Mesendoderm (in vitro differentiated cells): ENCODE results near the gene RNASE8.

Experiments used
- DNase-seq: peaks from one replicate; pipeline ENCODE4 v3.0.0; 2013
- H2AK5ac ChIP-seq: 2 replicates; pipeline ENCODE4 v1.6.1; 2013; ENCODE audit warnings: low read length, inconsistent platforms
- H2BK120ac ChIP-seq: 2 replicates; pipeline ENCODE4 v1.6.1; 2013; ENCODE audit warnings: low read depth, mild to moderate bottlenecking, low read length, moderate library complexity, mixed read lengths
- H2BK15ac ChIP-seq: replicated peaks from 2 replicates; pipeline ENCODE4 v1.6.1; 2013; ENCODE audit warnings: low read depth, mild to moderate bottlenecking, moderate library complexity
- H2BK5ac ChIP-seq: 2 replicates; pipeline ENCODE4 v1.6.1; 2013; ENCODE audit warnings: low read length, inconsistent platforms
- H3K18ac ChIP-seq: 2 replicates; pipeline ENCODE4 v1.6.1; 2013; ENCODE audit warnings: mild to moderate bottlenecking, low read length, mixed read lengths
- H3K23ac ChIP-seq: one replicate; pipeline ENCODE4 v1.6.1; 2013; ENCODE audit warnings: low read length
- H3K27ac ChIP-seq: 2 replicates; pipeline ENCODE4 v1.5.1; 2013; ENCODE audit warnings: low read depth, mild to moderate bottlenecking, inconsistent platforms, low read length, moderate library complexity
- H3K27me3 ChIP-seq: 2 replicates; pipeline ENCODE4 v1.6.1; 2013; ENCODE audit warnings: low read length, control low read depth, mild to moderate bottlenecking, inconsistent platforms; ENCODE audit not compliant: insufficient read depth, poor library complexity
- H3K36me3 ChIP-seq: 2 replicates; pipeline ENCODE4 v1.6.1; 2013; ENCODE audit warnings: low read length, inconsistent platforms; ENCODE audit not compliant: control insufficient read depth, insufficient read depth
- H3K4ac ChIP-seq: one replicate; pipeline ENCODE4 v1.6.1; 2013; ENCODE audit warnings: low read depth, mild to moderate bottlenecking, low read length, moderate library complexity
- H3K4me1 ChIP-seq: 2 replicates; pipeline ENCODE4 v1.6.1; 2013; ENCODE audit warnings: low read depth, low read length, inconsistent platforms; ENCODE audit not compliant: control insufficient read depth
- H3K4me2 ChIP-seq: 2 replicates; pipeline ENCODE4 v1.6.1; 2013; ENCODE audit warnings: low read length
- H3K4me3 ChIP-seq: 2 replicates; pipeline ENCODE4 v1.5.1; 2013; ENCODE audit warnings: mild to moderate bottlenecking, low read length
- H3K56ac ChIP-seq: one replicate; pipeline ENCODE4 v1.6.1; 2013; ENCODE audit warnings: low read length
- H3K79me1 ChIP-seq: 2 replicates; pipeline ENCODE4 v1.6.1; 2013; ENCODE audit warnings: low read length, inconsistent platforms
- H3K79me2 ChIP-seq: 2 replicates; pipeline ENCODE4 v1.6.1; 2013; ENCODE audit warnings: mild to moderate bottlenecking, low read length; ENCODE audit not compliant: control insufficient read depth, insufficient read depth
- H3K9ac ChIP-seq: 2 replicates; pipeline ENCODE4 v1.6.1; 2013; ENCODE audit warnings: low read length, inconsistent platforms
- H4K5ac ChIP-seq: one replicate; pipeline ENCODE4 v1.6.1; 2013; ENCODE audit warnings: low read length
- H4K8ac ChIP-seq: one replicate; pipeline ENCODE4 v1.6.1; 2013; ENCODE audit warnings: low read depth, mild to moderate bottlenecking, control low read depth, low read length, moderate library complexity
- whole genome bisulfite sequencing: extraction: QIAGEN DNeasy Blood & Tissue Kit; methylation state at CpG from one replicate; pipeline ENCODE4 v1.1.7; 2013; ENCODE audit warnings: low lambda C conversion rate, missing lambda C conversion rate; ENCODE audit not compliant: insufficient coverage; ENCODE audit errors: extremely low coverage; 5-methylcytosine and 5-hydroxymethylcytosine counted together

The RNASE8 gene

DNA sequence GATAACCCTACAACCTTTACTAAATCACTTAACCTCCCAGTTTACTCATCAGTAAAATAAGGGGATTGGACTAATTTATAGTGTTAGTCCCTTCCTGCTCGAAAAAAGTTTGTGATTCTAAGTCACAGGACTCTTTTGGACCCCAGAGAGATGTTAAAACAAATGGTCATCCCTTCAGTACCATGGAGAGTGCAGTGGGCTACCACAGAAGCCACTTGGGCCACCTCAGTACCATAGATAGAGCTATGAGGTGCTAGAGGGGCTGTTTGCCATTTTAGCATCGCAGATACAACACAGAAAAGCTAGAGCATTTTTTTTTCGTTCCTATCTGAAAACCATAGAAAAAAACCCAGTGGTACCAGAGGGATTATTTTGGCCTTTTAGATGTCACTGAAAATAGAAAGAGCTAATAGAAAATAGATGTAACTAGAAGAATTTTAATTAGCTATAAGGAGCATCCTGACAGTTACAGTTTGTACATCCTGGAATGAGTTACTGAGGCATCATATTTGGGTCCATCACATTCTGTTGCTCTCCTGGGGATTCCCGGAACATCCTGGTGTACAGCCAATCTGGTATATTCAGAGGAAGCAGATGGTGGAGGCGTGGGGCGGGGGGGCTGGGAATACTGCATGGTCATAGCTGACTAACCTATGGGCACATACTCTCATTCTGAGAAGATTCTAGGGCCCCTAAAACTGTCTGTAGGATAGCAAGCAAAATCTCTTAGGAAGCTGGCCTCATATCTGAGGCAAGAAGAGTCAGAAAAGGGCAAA is 38.0 kb downstream of the RNASE8 start:
- Histone ChIP-seq H3K4me1 (peaks cover 21% of the 10 kb centered on the region), H4K5ac (no peak overlapping the region), H3K79me2 (peaks cover 15% of the 10 kb centered on the region), H2AK5ac (no peak overlapping the region), H3K4ac (no peak overlapping the region), H3K27ac (no peak overlapping the region), H3K4me2 (no peak overlapping the region), H3K4me3 (no peak overlapping the region), H3K27me3 (no peaks in the 10 kb centered on the region), H3K79me1 (peaks cover 11% of the 10 kb centered on the region), H3K18ac (no peak overlapping the region), H3K9ac (no peak overlapping the region), H3K23ac (no peak overlapping the region), H4K8ac (no peak overlapping the region), H2BK15ac (no peak overlapping the region), H3K36me3 (no peaks in the 10 kb centered on the region), H3K56ac (no peak overlapping the region), H2BK120ac (no peak overlapping the region), H2BK5ac (no peak overlapping the region)
- peak; percentile 61 for DNase-seq
- no CpG with 5 or more reads among the region's 6 CpGs for WGBS

DNA sequence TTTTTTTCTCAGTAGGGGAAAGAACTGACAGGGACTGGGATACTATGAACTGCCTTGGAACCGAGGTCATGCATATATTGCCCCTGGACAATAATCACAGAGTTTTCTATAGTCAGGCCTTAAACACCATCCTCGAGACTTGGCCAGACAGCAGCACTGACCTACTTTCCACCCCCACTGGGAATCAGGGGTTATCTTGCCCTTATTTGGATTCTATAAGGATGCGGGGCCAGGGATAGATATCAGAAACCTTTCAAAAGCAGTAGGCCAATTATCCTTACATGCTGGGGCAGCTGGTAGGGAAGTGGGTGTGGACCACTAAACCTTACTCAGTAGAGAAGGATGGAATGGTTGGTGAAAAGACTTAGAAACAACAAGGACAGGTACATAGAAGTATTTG is 38.8 kb downstream of the RNASE8 start:
- Histone ChIP-seq H3K4ac (no peak overlapping the region), H3K27ac (no peak overlapping the region), H3K4me2 (no peak overlapping the region), H3K4me3 (no peak overlapping the region), H2BK120ac (no peak overlapping the region), H3K18ac (no peak overlapping the region), H3K79me2 (peaks cover 15% of the 10 kb centered on the region), H3K4me1 (peaks cover 21% of the 10 kb centered on the region), H2AK5ac (no peak overlapping the region), H3K27me3 (no peaks in the 10 kb centered on the region), H3K79me1 (peaks cover 11% of the 10 kb centered on the region), H3K23ac (no peak overlapping the region), H2BK15ac (no peak overlapping the region), H3K9ac (no peak overlapping the region), H3K36me3 (no peaks in the 10 kb centered on the region), H2BK5ac (no peak overlapping the region), H4K8ac (no peak overlapping the region), H4K5ac (no peak overlapping the region), H3K56ac (no peak overlapping the region)
- no peak for DNase-seq
- no CpG with 5 or more reads among the region's 3 CpGs for WGBS

DNA sequence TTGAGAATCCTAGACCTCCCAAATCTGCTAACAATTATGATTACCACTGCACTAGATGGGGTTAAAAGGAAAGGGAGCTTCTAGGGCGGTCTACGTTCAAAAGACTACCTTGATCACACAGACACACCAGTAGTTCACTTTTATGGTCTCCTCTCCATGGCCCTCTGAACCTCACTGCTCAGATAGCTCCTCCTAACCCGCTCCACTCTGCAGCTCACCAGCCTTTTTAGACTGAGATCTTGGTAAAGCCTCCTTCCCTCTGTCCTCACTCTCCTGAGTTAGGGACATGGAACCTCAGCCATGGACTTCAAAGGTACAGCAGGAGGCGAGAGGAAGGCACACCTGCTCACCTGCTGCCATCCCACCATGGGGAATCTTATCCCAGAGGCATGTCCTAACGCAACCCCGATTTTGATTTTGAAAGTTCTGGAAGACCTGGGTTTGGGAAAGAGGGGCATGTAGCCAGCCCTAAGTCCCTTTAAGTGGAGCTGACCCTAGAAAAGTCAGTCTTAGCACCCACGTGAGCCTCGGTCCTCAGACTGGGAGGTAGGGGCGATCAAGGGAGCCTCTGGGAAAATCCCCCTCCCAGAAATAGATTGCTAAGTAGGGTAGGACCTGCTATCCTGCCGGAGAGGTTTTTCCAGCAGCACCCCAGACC is 39.5 kb downstream of the RNASE8 start:
- DNase-seq, result peak; percentile 22
- Histone ChIP-seq H3K23ac (peak overlapping the region; percentile 59), H3K27ac (peak overlapping the region; percentile 35), H3K4me1 (peaks cover 21% of the 10 kb centered on the region), H3K56ac (peak overlapping the region; percentile 83), H3K27me3 (no peaks in the 10 kb centered on the region), H3K18ac (peak overlapping the region; percentile 99), H2AK5ac (peak overlapping the region; percentile 89), H3K79me1 (peaks cover 11% of the 10 kb centered on the region), H2BK15ac (no peak overlapping the region), H3K4me2 (peak overlapping the region; percentile 52), H3K79me2 (peaks cover 15% of the 10 kb centered on the region), H4K8ac (no peak overlapping the region), H3K36me3 (no peaks in the 10 kb centered on the region), H4K5ac (no peak overlapping the region), H3K9ac (peak overlapping the region; percentile 62), H2BK5ac (no peak overlapping the region), H3K4ac (peak overlapping the region; percentile 87), H2BK120ac (peak overlapping the region; percentile 40), H3K4me3 (peak overlapping the region; percentile 7)
- WGBS, result no CpG with 5 or more reads among the region's 10 CpGs

DNA sequence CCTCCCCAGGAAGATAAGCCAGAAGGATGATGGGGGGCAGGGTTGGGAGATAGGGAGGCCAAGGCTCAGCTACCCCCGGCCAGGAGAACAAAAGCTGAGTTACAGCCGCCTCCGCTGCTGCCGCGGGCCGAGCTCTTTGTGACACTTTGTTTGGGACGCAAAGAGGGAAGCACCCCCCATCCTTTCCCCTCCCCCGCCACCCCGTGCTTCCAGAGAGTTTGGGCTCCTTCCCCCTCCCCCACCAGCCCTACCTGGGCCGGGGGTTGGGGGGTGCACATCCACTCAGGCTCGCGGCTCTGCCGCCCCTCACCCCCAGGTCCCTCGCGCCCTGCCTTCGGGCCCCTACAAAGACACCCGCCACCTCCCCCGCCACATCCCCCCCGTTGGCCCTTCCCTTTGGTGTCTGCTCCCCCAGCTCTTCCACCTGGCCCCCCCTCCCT is 40.0 kb downstream of the RNASE8 start:
- peaks cover 15% of the 10 kb centered on the region for H3K79me2 ChIP-seq
- peak overlapping the region; percentile 62 for H3K9ac ChIP-seq
- WGBS, result no CpG with 5 or more reads among the region's 19 CpGs
- H3K4me1 ChIP-seq, result peaks cover 21% of the 10 kb centered on the region
- peak overlapping the region; percentile 83 for H3K56ac ChIP-seq
- DNase-seq, result peak; percentile 45
- peak overlapping the region; percentile 31 for H4K8ac ChIP-seq
- no peaks in the 10 kb centered on the region for H3K27me3 ChIP-seq
- no peak overlapping the region for H4K5ac ChIP-seq
- peak overlapping the region; percentile 7 for H3K4me3 ChIP-seq
- peak overlapping the region; percentile 40 for H2BK120ac ChIP-seq
- H3K36me3 ChIP-seq, result no peaks in the 10 kb centered on the region
- H3K4me2 ChIP-seq, result peak overlapping the region; percentile 52
- peak overlapping the region; percentile 35 for H3K27ac ChIP-seq
- H3K4ac ChIP-seq, result peak overlapping the region; percentile 87
- peaks cover 11% of the 10 kb centered on the region for H3K79me1 ChIP-seq
- H2BK5ac ChIP-seq, result no peak overlapping the region
- no peak overlapping the region for H2BK15ac ChIP-seq
- H2AK5ac ChIP-seq, result no peak overlapping the region
- peak overlapping the region; percentile 99 for H3K18ac ChIP-seq
- H3K23ac ChIP-seq, result peak overlapping the region; percentile 59

DNA sequence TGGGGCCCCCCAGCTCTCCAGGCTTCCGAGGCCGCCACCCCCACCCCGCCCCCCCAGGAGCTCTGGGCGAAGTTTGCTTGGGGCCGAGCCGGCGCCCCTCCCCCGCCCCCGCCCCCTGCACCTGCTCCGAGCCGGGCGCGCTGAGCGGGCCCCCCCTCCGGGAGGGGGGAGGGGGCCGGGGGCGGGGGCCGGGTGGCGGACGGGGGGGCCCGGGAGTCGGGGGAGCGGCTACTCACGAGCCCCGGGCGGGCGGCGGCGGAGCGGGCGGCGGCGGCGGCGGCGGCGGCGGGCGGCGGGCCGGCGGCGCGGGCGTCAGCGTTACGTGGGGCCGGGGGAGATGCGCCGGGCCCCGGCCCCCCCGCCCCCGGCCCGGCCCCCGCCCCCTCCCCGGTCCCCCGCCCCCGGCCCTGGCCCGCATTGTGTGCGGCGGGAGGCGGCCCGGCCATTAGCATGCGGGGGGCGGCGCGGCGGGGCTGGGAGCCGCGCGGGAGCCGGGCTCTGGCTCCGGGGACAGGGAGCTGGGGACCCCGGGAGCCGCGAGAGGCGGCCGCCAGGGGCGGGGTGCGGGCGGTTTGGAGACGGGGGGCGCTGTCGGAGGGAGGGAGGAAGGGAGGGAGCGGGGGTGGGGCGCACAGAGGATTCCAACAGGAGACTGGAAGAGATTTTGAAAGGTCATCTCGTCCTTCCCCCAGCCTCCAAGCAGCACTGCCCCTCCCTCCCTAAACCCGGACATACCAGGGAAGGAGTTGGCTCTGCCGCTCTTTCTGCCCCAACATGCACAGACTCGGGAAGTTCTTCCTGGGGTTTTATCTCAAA is 40.7 kb downstream of the RNASE8 start, which contains the start of gene ZNF219:
ZNF219 (minus strand) TSS at position 580 of the 816 bp plus-strand sequence. CDS start 5,064 bp downstream, outside the sequence.
- Histone ChIP-seq H3K79me2 (peaks cover 15% of the 10 kb centered on the region), H2BK5ac (no peak within 1 kb of the TSS), H3K56ac (peak within 1 kb of the TSS; percentile 83), H4K5ac (no peak within 1 kb of the TSS), H3K4me2 (peak within 1 kb of the TSS; percentile 52), H2AK5ac (no peak within 1 kb of the TSS), H3K18ac (peak within 1 kb of the TSS; percentile 99), H3K4ac (peak within 1 kb of the TSS; percentile 87), H4K8ac (peak within 1 kb of the TSS; percentile 31), H3K79me1 (peaks cover 10% of the 10 kb centered on the region), H3K23ac (peak within 1 kb of the TSS; percentile 59), H2BK15ac (no peak within 1 kb of the TSS), H2BK120ac (peak within 1 kb of the TSS; percentile 92), H3K4me3 (peak within 1 kb of the TSS; percentile 48), H3K4me1 (peaks cover 22% of the 10 kb centered on the region), H3K36me3 (no peaks in the 10 kb centered on the region), H3K27me3 (no peaks in the 10 kb centered on the region), H3K27ac (peak within 1 kb of the TSS; percentile 37), H3K9ac (peak within 1 kb of the TSS; percentile 71)
- DNase-seq, result peak; percentile 88
- no CpG with 5 or more reads among the region's 90 CpGs for WGBS
